ENCODE results near the gene NCF2. TPM values are rescaled to one million over a fixed set of nuclear protein-coding genes. Genes with fewer than 3 reads are reported as not detected.

NCF2 gene
- total RNA-seq, 4 donors from 2014 or later: 5.2 to 26.0 (median 9.5) TPM

GRCh38 chr1:183566026-183566425 lies 24.2 kb downstream of the NCF2 start:
- no peaks in the 10 kb centered on the region for H3K9me3 ChIP-seq
- intact Hi-C loops (cut with DNase I): no loop called here
- TF ChIP-seq POLR2AphosphoS5 (IDR thresholded peaks at IDR 0.05) (no peak), POLR2A (IDR thresholded peaks at IDR 0.05; ENCODE audit: low read depth) (no peak), CTCF (IDR thresholded peaks at IDR 0.05) (no peak), EP300 (IDR thresholded peaks at IDR 0.05) (no peak)
- no peaks in the 10 kb centered on the region for H3K36me3 ChIP-seq
- no peak overlapping the region for H3K27ac ChIP-seq (replicated peaks in 1 of 4)
- H3K4me3 ChIP-seq: no peak overlapping the region
- 91% methylated on average over 2 of the region's 2 CpGs for WGBS
- no peak for DNase-seq (ENCODE audit: extremely low spot score)
- H3K27me3 ChIP-seq: no peaks in the 10 kb centered on the region
- peaks cover 5 to 18% (median 10%) of the 10 kb centered on the region in 4 donors for H3K4me1 ChIP-seq

- no peak for TF ChIP-seq EP300 (IDR thresholded peaks at IDR 0.05)
- TF ChIP-seq POLR2A (IDR thresholded peaks at IDR 0.05; ENCODE audit: low read depth): no peak
- no peak for TF ChIP-seq CTCF (IDR thresholded peaks at IDR 0.05)
- no peak for TF ChIP-seq POLR2AphosphoS5 (IDR thresholded peaks at IDR 0.05)
- 66% methylated on average over 4 of the region's 4 CpGs for WGBS
- Histone ChIP-seq H3K9me3 (no peaks in the 10 kb centered on the region), H3K4me3 (no peak overlapping the region), H3K36me3 (no peaks in the 10 kb centered on the region), H3K27ac (replicated peaks in 1 of 4) (no peak overlapping the region), H3K27me3 (no peaks in the 10 kb centered on the region), H3K4me1 (peaks cover 5 to 18% (median 10%) of the 10 kb centered on the region in 4 donors)
- intact Hi-C loops (cut with DNase I): no loop called here
- DNase-seq (ENCODE audit: extremely low spot score): no peak
Observed at GRCh38 chr1:183565261-183565660, 25.0 kb downstream of the NCF2 start.

GRCh38 chr1:183562701-183563100 lies 27.6 kb downstream of the NCF2 start:
- Histone ChIP-seq H3K4me3 (no peak overlapping the region), H3K27ac (replicated peaks in 1 of 4) (no peak overlapping the region), H3K4me1 (peaks cover 4 to 6% (median 5%) of the 10 kb centered on the region in 4 donors), H3K27me3 (no peaks in the 10 kb centered on the region), H3K9me3 (no peaks in the 10 kb centered on the region), H3K36me3 (peaks cover 0 to 8% (median under 1%) of the 10 kb centered on the region in 4 donors)
- no peak for DNase-seq (ENCODE audit: extremely low spot score)
- intact Hi-C loops (cut with DNase I): no loop called here
- TF ChIP-seq EP300 (IDR thresholded peaks at IDR 0.05) (no peak), POLR2AphosphoS5 (IDR thresholded peaks at IDR 0.05) (no peak), POLR2A (IDR thresholded peaks at IDR 0.05; ENCODE audit: low read depth) (no peak), CTCF (IDR thresholded peaks at IDR 0.05) (no peak)
- 88% methylated on average over 2 of the region's 2 CpGs for WGBS

GRCh38 chr1:183559061-183559460 lies 31.2 kb downstream of the NCF2 start:
- H3K4me3 ChIP-seq: no peak overlapping the region
- no peaks in the 10 kb centered on the region for H3K9me3 ChIP-seq
- intact Hi-C loops (cut with DNase I): no loop called here
- H3K27me3 ChIP-seq: no peaks in the 10 kb centered on the region
- H3K27ac ChIP-seq (replicated peaks in 1 of 4): no peak overlapping the region
- no peaks in the 10 kb centered on the region for H3K4me1 ChIP-seq
- TF ChIP-seq EP300 (IDR thresholded peaks at IDR 0.05) (no peak), POLR2A (IDR thresholded peaks at IDR 0.05; ENCODE audit: low read depth) (no peak), CTCF (IDR thresholded peaks at IDR 0.05) (no peak), POLR2AphosphoS5 (IDR thresholded peaks at IDR 0.05) (no peak)
- peaks cover 0 to 35% (median 8%) of the 10 kb centered on the region in 4 donors for H3K36me3 ChIP-seq
- no peak for DNase-seq (ENCODE audit: extremely low spot score)

- no peaks in the 10 kb centered on the region for H3K4me1 ChIP-seq
- WGBS: 76% methylated on average over 3 of the region's 3 CpGs
- TF ChIP-seq POLR2A (IDR thresholded peaks at IDR 0.05; ENCODE audit: low read depth): no peak
- TF ChIP-seq EP300 (IDR thresholded peaks at IDR 0.05): no peak
- no peak for TF ChIP-seq POLR2AphosphoS5 (IDR thresholded peaks at IDR 0.05)
- H3K27ac ChIP-seq (replicated peaks in 1 of 4): no peak overlapping the region
- peaks cover 25 to 78% (median 48%) of the 10 kb centered on the region in 4 donors for H3K36me3 ChIP-seq
- DNase-seq (ENCODE audit: extremely low spot score): no peak
- intact Hi-C loops (cut with DNase I): no loop called here
- H3K27me3 ChIP-seq: no peaks in the 10 kb centered on the region
- no peaks in the 10 kb centered on the region for H3K9me3 ChIP-seq
- H3K4me3 ChIP-seq: no peak overlapping the region
Observed at GRCh38 chr1:183554577-183554976, 35.7 kb downstream of the NCF2 start.

Measured in esophagus muscularis mucosa (tissue), 4 donors.